GM21390 (cell line): Measurements from ENCODE around the gene INTS12.
"Not testable (repeated sequence)": the region's sequence is repeated elsewhere in the genome, so short reads cannot be mapped to it uniquely, and the experiment has no call there.

Source experiments
- ATAC-seq: cut with Tn5 transposase; IDR thresholded peaks from one replicate; pipeline ENCODE4 v1.9.1; 2021; ENCODE audit not compliant: unreplicated experiment

The INTS12 gene, protein sequence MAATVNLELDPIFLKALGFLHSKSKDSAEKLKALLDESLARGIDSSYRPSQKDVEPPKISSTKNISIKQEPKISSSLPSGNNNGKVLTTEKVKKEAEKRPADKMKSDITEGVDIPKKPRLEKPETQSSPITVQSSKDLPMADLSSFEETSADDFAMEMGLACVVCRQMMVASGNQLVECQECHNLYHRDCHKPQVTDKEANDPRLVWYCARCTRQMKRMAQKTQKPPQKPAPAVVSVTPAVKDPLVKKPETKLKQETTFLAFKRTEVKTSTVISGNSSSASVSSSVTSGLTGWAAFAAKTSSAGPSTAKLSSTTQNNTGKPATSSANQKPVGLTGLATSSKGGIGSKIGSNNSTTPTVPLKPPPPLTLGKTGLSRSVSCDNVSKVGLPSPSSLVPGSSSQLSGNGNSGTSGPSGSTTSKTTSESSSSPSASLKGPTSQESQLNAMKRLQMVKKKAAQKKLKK

DNA sequence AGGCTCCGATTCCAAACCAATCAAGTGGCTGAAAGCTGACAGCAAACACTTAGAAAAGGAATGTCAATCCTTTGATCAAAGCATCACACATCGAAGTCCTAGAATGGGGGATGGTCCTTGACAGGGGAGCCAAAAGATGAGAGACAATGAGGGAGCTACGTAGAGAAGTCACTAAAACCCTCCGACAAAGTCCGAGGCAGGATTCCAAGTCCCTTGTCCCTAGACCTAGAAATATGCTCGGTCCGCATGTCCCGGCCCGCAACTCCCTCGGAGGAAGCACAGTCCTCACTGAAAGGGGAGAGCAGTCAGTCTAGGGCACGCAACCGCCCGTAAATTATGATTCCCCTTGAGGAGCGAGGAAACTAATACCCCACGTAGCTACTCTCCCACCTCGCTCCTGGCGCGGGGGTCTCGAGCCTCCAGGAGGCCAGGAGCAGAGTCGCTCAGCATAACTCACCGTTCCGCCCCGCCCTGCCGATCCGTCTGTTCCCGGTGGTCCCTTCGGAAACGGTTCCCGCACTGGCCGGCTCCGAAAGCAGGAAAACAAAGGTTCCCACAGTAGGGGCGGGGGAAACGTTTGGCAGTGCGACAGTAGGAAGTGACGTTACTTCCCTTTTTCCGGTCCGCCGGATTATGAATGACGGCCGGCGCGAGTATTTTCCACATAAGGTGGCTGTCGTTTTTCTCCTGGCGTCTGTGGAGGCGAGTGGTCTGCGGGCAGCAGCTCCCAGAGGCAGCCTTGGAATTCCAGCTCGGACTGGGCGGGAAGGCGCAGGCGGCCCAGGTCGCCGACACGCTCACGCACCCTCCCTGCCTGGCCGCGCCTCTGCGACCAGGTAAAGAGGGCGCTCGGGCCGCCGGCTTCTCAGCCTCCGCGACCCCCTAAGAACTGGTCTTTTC lies at the start of gene INTS12, which contains the start of gene GSTCD:
Gene INTS12, minus strand, starts transcription at position 509 of the 900 bp plus-strand sequence. CDS start 8,684 bp downstream, outside the sequence.
Gene GSTCD, plus strand, starts transcription at position 604 of the 900 bp plus-strand sequence. CDS start 8,830 bp downstream, outside the sequence.
- peak; percentile 74 for ATAC-seq

DNA sequence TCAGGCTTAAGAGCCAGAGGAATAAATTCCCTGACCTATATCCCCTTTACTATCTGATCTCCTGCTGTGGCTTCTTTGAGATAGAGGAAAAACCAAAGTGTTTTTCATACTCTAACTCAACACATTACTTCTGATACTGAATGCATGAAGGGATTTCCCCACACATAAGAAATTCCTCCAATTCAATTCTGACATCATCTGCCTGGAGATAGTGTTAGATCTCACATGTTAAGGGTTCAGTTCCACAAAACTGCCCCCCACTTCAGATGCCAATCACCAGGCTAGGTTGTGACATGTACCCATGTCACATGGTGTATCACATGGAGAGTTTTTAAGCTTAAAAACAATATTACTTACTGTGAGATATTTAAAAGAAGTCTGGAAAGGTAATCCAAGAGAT lies 46.9 kb upstream of the INTS12 start:
- ATAC-seq, result no peak

DNA sequence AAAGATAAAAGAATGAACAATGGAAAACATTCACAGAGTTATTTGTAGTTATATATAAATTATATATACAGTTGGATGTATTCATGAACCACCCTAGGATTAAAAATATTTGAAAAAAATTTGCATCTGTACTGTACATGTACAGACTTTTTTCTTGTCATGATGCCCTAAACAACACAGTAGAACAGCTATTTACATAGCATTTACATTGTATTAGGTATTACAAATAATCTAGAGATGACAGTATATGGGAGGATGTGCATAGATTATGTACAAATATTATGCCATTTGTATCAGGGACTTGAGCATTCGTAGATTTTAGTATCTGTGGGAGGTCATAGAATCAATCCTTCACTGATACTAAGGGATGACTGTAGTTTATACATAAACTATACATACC lies 44.9 kb upstream of the INTS12 start:
- no peak for ATAC-seq

- no peak for ATAC-seq
Observed at GRCh38 chr4:105751718-105752299, 43.3 kb upstream of the INTS12 start.

GRCh38 chr4:105748222-105748621 lies 39.7 kb upstream of the INTS12 start:
- ATAC-seq, result no peak

- ATAC-seq, result no peak
Observed at GRCh38 chr4:105741548-105741947, 33.1 kb upstream of the INTS12 start.

- ATAC-seq, result not testable (repeated sequence)
Observed at GRCh38 chr4:105735217-105735616, 26.7 kb upstream of the INTS12 start.

DNA sequence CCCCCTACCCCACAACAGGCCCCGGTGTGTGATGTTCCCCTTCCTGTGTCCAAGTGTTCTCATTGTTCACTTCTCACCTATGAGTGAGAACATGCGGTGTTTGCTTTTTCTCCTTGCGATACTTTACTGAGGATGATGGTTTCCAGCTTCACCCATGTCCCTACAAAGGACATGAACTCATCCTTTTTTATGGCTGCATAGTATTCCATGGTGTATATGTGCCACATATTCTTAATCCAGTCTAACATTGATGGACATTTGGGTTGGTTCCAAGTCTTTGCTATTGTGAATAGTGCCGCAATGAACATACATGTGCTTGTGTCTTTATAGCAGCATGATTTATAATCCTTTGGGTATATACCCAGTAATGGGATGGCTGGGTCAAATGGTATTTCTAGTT lies 21.4 kb upstream of the INTS12 start:
- ATAC-seq, result not testable (repeated sequence)

- no peak for ATAC-seq
Observed at GRCh38 chr4:105725623-105726022, 17.1 kb upstream of the INTS12 start.

GRCh38 chr4:105719204-105719603 lies 10.7 kb upstream of the INTS12 start:
- no peak for ATAC-seq

GRCh38 chr4:105715692-105716278 lies 7.3 kb upstream of the INTS12 start:
- ATAC-seq, result no peak

GRCh38 chr4:105714932-105715331 lies 6.4 kb upstream of the INTS12 start:
- no peak for ATAC-seq

- peak; percentile 71 for ATAC-seq
Observed at GRCh38 chr4:105714071-105714521, 5.6 kb upstream of the INTS12 start.

- ATAC-seq, result no peak
Observed at GRCh38 chr4:105712766-105713165, 4.3 kb upstream of the INTS12 start.

- ATAC-seq, result no peak
Observed at GRCh38 chr4:105710678-105711077, 2.2 kb upstream of the INTS12 start.

- no peak for ATAC-seq
Observed at GRCh38 chr4:105710012-105710600, 1.6 kb upstream of the INTS12 start.

GRCh38 chr4:105709081-105709450 lies 577 bp upstream of the INTS12 start:
- peak; percentile 34 for ATAC-seq

DNA sequence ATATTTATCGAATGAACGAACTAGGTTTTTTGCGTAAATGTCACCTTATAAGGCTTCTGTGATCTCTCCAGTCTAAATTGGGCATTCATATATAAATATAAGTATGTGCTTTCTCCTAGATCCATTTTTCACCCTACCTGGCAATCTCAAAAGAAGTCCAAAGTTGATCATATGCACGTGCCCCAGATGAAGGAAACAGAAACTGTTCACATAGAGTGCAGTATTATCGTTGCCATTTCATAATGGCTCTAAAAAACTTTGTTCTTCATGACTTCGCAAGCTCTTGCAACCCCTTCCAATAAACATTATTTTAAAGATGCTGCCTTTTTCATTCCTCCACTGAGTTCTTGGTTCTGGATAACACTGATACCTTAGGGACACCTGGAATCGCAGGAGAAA lies 708 bp downstream of the INTS12 start:
- no peak for ATAC-seq

- no peak for ATAC-seq
Observed at GRCh38 chr4:105698607-105699006, 9.9 kb downstream of the INTS12 start.

DNA sequence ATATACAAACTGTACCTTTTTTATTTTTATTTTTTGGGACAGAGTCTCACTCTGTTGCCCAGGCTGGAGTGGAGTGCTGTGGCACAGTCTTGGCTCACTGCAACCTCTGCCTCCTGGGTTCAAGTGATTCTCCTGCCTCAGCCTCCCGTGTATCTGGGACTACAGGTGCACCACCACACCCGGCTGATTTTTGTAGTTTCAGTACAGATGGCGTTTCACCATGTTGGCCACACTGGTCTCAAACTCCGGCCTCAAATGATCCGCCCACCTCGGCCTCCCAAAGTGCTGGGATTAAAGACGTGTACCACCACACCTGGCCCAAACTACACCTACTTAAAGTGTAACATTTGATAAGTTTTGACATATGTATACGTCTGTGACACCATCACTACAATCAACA lies 12.7 kb downstream of the INTS12 start:
- not testable (repeated sequence) for ATAC-seq
